HG03039 (cell line): ENCODE results near the gene SRRM3.
"Not testable (repeated sequence)": the region's sequence is repeated elsewhere in the genome, so short reads cannot be mapped to it uniquely, and the experiment has no call there.

Experiments
- ATAC-seq: cut with Tn5 transposase; IDR thresholded peaks from one replicate; pipeline ENCODE4 v1.9.1; 2021; ENCODE audit warnings: mild to moderate bottlenecking, moderate library complexity; ENCODE audit not compliant: unreplicated experiment

SRRM3 gene

GRCh38 chr7:76310102-76310957, 108.6 kb downstream of the SRRM3 start:
- no peak for ATAC-seq

- not testable (repeated sequence) for ATAC-seq
Measured at GRCh38 chr7:76311838-76312237, 110.1 kb downstream of the SRRM3 start.

GRCh38 chr7:76314042-76314721, 112.5 kb downstream of the SRRM3 start:
- peak; percentile 32 for ATAC-seq

GRCh38 chr7:76314740-76315139, 113.0 kb downstream of the SRRM3 start:
- not testable (repeated sequence) for ATAC-seq

- ATAC-seq = no peak
Measured at GRCh38 chr7:76315364-76315763, 113.7 kb downstream of the SRRM3 start.

- no peak for ATAC-seq
Measured at GRCh38 chr7:76316984-76317781, 115.5 kb downstream of the SRRM3 start.

GRCh38 chr7:76317782-76318487, 116.2 kb downstream of the SRRM3 start:
- peak; percentile 93 for ATAC-seq

GRCh38 chr7:76318488-76319353, 117.0 kb downstream of the SRRM3 start:
- peak; percentile 22 for ATAC-seq

GRCh38 chr7:76325092-76325491, 123.4 kb downstream of the SRRM3 start:
- ATAC-seq = no peak

GRCh38 chr7:76325811-76326210, 124.1 kb downstream of the SRRM3 start:
- ATAC-seq = no peak

GRCh38 chr7:76326646-76327233, 125.0 kb downstream of the SRRM3 start:
- ATAC-seq = no peak

- ATAC-seq = no peak
Measured at GRCh38 chr7:76327610-76328009, 125.9 kb downstream of the SRRM3 start.

GRCh38 chr7:76328389-76328788, 126.7 kb downstream of the SRRM3 start:
- no peak for ATAC-seq

GRCh38 chr7:76329479-76329878, 127.8 kb downstream of the SRRM3 start:
- no peak for ATAC-seq

GRCh38 chr7:76330261-76330660, 128.6 kb downstream of the SRRM3 start:
- no peak for ATAC-seq

GRCh38 chr7:76330673-76331072, 129.0 kb downstream of the SRRM3 start:
- no peak for ATAC-seq

GRCh38 chr7:76332078-76332477, 130.4 kb downstream of the SRRM3 start:
- no peak for ATAC-seq

- no peak for ATAC-seq
Measured at GRCh38 chr7:76333511-76334101, 131.9 kb downstream of the SRRM3 start.
